Activated T-cell treated with anti-CD3 and anti-CD28 coated beads, Interleukin-2, amount 50 U/mL, for 4 hours (primary cell): ENCODE measurements around the gene IFT122. TPM values are rescaled to one million over a fixed set of nuclear protein-coding genes. Genes with fewer than 3 reads are reported as not detected.
"Not testable (repeated sequence)": the region's sequence is repeated elsewhere in the genome, so short reads cannot be mapped to it uniquely, and the experiment has no call there.

ENCODE experiments used
- ATAC-seq, 2 donors: fragments of 200-7000 bp; cut with Tn5 transposase; one replicate each; pipeline ENCODE4 v1.10.0; 2021
- DNase-seq: peaks from one replicate; pipeline ENCODE4 v3.0.0-alpha.2; 2020
- H3K27me3 Mint-ChIP-seq: one replicate; pipeline ENCODE4 v1.8.0; 2021; ENCODE audit warnings: low read depth, mixed read lengths
- H3K36me3 Mint-ChIP-seq: one replicate; pipeline ENCODE4 v1.8.0; 2022; ENCODE audit warnings: mixed read lengths; ENCODE audit not compliant: insufficient read depth
- H3K4me1 Mint-ChIP-seq: one replicate; pipeline ENCODE4 v1.8.0; 2021; ENCODE audit warnings: low read depth, mixed read lengths
- H3K4me3 Mint-ChIP-seq: one replicate; pipeline ENCODE4 v1.8.0; 2021; ENCODE audit warnings: mild to moderate bottlenecking, moderate library complexity, mixed read lengths
- H3K9me3 Mint-ChIP-seq: one replicate; pipeline ENCODE4 v1.8.0; 2021; ENCODE audit warnings: mixed read lengths
- total RNA-seq, 3 donors: library from RNA; stranded (reverse); gene quantifications; one replicate each; pipeline ENCODE4 v1.2.1, GENCODE V29; 2021

IFT122 gene
- total RNA-seq, 3 donors from 2014 or later = 8.7 to 9.7 (median 8.9) TPM

GRCh38 chr3:129513705-129514104 lies 73.7 kb downstream of the IFT122 start:
- no peak overlapping the region for H3K4me3 Mint-ChIP-seq
- H3K27me3 Mint-ChIP-seq = no peaks in the 10 kb centered on the region
- peaks cover 2% of the 10 kb centered on the region for H3K4me1 Mint-ChIP-seq
- ATAC-seq = no peak
- peaks cover 7% of the 10 kb centered on the region for H3K36me3 Mint-ChIP-seq
- DNase-seq = no peak
- no peaks in the 10 kb centered on the region for H3K9me3 Mint-ChIP-seq

GRCh38 chr3:129514110-129514509 lies 74.1 kb downstream of the IFT122 start:
- H3K4me3 Mint-ChIP-seq = no peak overlapping the region
- DNase-seq = no peak
- peaks cover 10% of the 10 kb centered on the region for H3K36me3 Mint-ChIP-seq
- ATAC-seq = no peak
- peaks cover 2% of the 10 kb centered on the region for H3K4me1 Mint-ChIP-seq
- no peaks in the 10 kb centered on the region for H3K9me3 Mint-ChIP-seq
- H3K27me3 Mint-ChIP-seq = no peaks in the 10 kb centered on the region

GRCh38 chr3:129514563-129514962 lies 74.5 kb downstream of the IFT122 start:
- Mint-ChIP-seq H3K4me1 (peaks cover 2% of the 10 kb centered on the region), H3K36me3 (peaks cover 10% of the 10 kb centered on the region), H3K4me3 (no peak overlapping the region), H3K9me3 (no peaks in the 10 kb centered on the region), H3K27me3 (no peaks in the 10 kb centered on the region)
- no peak for ATAC-seq
- no peak for DNase-seq

- H3K9me3 Mint-ChIP-seq, H3K4me3 Mint-ChIP-seq: not testable (repeated sequence)
- H3K36me3 Mint-ChIP-seq = peaks cover 13% of the 10 kb centered on the region
Observed at GRCh38 chr3:129515108-129515820, 75.2 kb downstream of the IFT122 start.

GRCh38 chr3:129515821-129516432 lies 75.9 kb downstream of the IFT122 start:
- not testable (repeated sequence) for DNase-seq, H3K27me3 Mint-ChIP-seq, H3K4me3 Mint-ChIP-seq, H3K9me3 Mint-ChIP-seq, ATAC-seq, H3K4me1 Mint-ChIP-seq
- peaks cover 13% of the 10 kb centered on the region for H3K36me3 Mint-ChIP-seq

More at GRCh38 chr3:129515108-129515820, 75.2 kb downstream of the IFT122 start:
- not testable (repeated sequence) for ATAC-seq, DNase-seq, H3K27me3 Mint-ChIP-seq, H3K4me1 Mint-ChIP-seq

- H3K9me3 Mint-ChIP-seq = no peaks in the 10 kb centered on the region
- no peaks in the 10 kb centered on the region for H3K27me3 Mint-ChIP-seq
- peaks cover 13% of the 10 kb centered on the region for H3K36me3 Mint-ChIP-seq
- DNase-seq (no peak), ATAC-seq (no peak)
- H3K4me1 Mint-ChIP-seq = no peaks in the 10 kb centered on the region
- H3K4me3 Mint-ChIP-seq = no peak overlapping the region
Observed at GRCh38 chr3:129517516-129517915, 77.5 kb downstream of the IFT122 start.

GRCh38 chr3:129518038-129518561 lies 78.1 kb downstream of the IFT122 start:
- H3K4me3 Mint-ChIP-seq = no peak overlapping the region
- ATAC-seq = no peak
- DNase-seq = no peak
- peaks cover 13% of the 10 kb centered on the region for H3K36me3 Mint-ChIP-seq
- H3K9me3 Mint-ChIP-seq = no peaks in the 10 kb centered on the region
- H3K27me3 Mint-ChIP-seq = no peaks in the 10 kb centered on the region
- H3K4me1 Mint-ChIP-seq = no peaks in the 10 kb centered on the region

GRCh38 chr3:129518581-129518980 lies 78.6 kb downstream of the IFT122 start:
- no peak overlapping the region for H3K4me3 Mint-ChIP-seq
- no peaks in the 10 kb centered on the region for H3K9me3 Mint-ChIP-seq
- DNase-seq (no peak), ATAC-seq (no peak)
- H3K4me1 Mint-ChIP-seq = no peaks in the 10 kb centered on the region
- H3K27me3 Mint-ChIP-seq = no peaks in the 10 kb centered on the region
- H3K36me3 Mint-ChIP-seq = peaks cover 13% of the 10 kb centered on the region

- no peak for ATAC-seq
- DNase-seq = no peak
- Mint-ChIP-seq H3K36me3 (peaks cover 13% of the 10 kb centered on the region), H3K4me3 (no peak overlapping the region), H3K9me3 (no peaks in the 10 kb centered on the region), H3K27me3 (no peaks in the 10 kb centered on the region), H3K4me1 (no peaks in the 10 kb centered on the region)
Observed at GRCh38 chr3:129519449-129519848, 79.4 kb downstream of the IFT122 start.

GRCh38 chr3:129519896-129520715 lies 80.1 kb downstream of the IFT122 start:
- no peak overlapping the region for H3K4me3 Mint-ChIP-seq
- no peaks in the 10 kb centered on the region for H3K27me3 Mint-ChIP-seq
- DNase-seq (no peak), ATAC-seq (no peak)
- H3K9me3 Mint-ChIP-seq = no peaks in the 10 kb centered on the region
- H3K4me1 Mint-ChIP-seq = no peaks in the 10 kb centered on the region
- peaks cover 13% of the 10 kb centered on the region for H3K36me3 Mint-ChIP-seq

- no peak for DNase-seq
- no peaks in the 10 kb centered on the region for H3K4me1 Mint-ChIP-seq
- no peaks in the 10 kb centered on the region for H3K27me3 Mint-ChIP-seq
- no peak overlapping the region for H3K4me3 Mint-ChIP-seq
- H3K36me3 Mint-ChIP-seq = peaks cover 11% of the 10 kb centered on the region
- H3K9me3 Mint-ChIP-seq = no peaks in the 10 kb centered on the region
- no peak for ATAC-seq
Observed at GRCh38 chr3:129520960-129521359, 80.9 kb downstream of the IFT122 start.

- H3K9me3 Mint-ChIP-seq = no peaks in the 10 kb centered on the region
- no peak for DNase-seq
- no peak for ATAC-seq
Observed at GRCh38 chr3:129521611-129522010, 81.6 kb downstream of the IFT122 start.

GRCh38 chr3:129522953-129523352 lies 82.9 kb downstream of the IFT122 start:
- H3K36me3 Mint-ChIP-seq = peaks cover 6% of the 10 kb centered on the region
- DNase-seq (no peak), ATAC-seq (no peak)
- no peaks in the 10 kb centered on the region for H3K9me3 Mint-ChIP-seq
- H3K4me1 Mint-ChIP-seq = no peaks in the 10 kb centered on the region
- no peak overlapping the region for H3K4me3 Mint-ChIP-seq
- no peaks in the 10 kb centered on the region for H3K27me3 Mint-ChIP-seq

More at GRCh38 chr3:129521611-129522010, 81.6 kb downstream of the IFT122 start:
- no peaks in the 10 kb centered on the region for H3K4me1 Mint-ChIP-seq
- H3K36me3 Mint-ChIP-seq = peaks cover 11% of the 10 kb centered on the region
- H3K27me3 Mint-ChIP-seq = no peaks in the 10 kb centered on the region
- H3K4me3 Mint-ChIP-seq = no peak overlapping the region

- peaks cover 3% of the 10 kb centered on the region for H3K36me3 Mint-ChIP-seq
- DNase-seq (no peak), ATAC-seq (no peak)
- no peaks in the 10 kb centered on the region for H3K4me1 Mint-ChIP-seq
- H3K27me3 Mint-ChIP-seq = no peaks in the 10 kb centered on the region
- H3K4me3 Mint-ChIP-seq = no peak overlapping the region
- no peaks in the 10 kb centered on the region for H3K9me3 Mint-ChIP-seq
Observed at GRCh38 chr3:129524081-129524480, 84.1 kb downstream of the IFT122 start.
